Dermis blood vessel endothelial cell (primary cell): ENCODE data around the gene ASTN1. TPM values are rescaled to one million over a fixed set of nuclear protein-coding genes. Genes with fewer than 3 reads are reported as not detected.

Source experiments
- DNase-seq: peaks from one replicate; pipeline ENCODE4 v3.0.0; 2010
- total RNA-seq: library from RNA; depleted of rRNA; stranded (reverse); fragments of >200 nt; gene quantifications from 2 replicates; pipeline ENCODE4 v1.2.3, GENCODE V29; 2014

Gene ASTN1
- total RNA-seq, 1 donor from 2014 or later: not detected

DNA sequence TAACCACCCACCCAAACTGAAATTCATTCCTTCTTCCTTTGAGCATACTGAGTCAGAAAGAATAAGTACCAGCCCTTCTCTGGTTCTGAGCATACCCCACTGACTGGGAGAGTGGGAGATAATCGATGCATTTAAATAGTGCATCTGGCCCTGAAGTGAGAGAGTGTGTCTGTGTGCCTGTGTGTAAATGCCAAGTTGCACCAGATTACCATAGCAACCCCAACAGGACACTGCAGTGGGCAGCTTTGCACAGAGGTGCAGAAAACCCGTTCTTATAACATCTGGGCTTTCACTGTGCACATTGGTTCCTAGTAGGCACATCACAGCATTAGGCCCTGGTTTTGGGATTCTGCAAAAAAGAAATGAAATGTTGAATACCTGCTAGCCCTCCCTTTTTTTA is 2.3 kb downstream of the ASTN1 start:
- no peak for DNase-seq

DNA sequence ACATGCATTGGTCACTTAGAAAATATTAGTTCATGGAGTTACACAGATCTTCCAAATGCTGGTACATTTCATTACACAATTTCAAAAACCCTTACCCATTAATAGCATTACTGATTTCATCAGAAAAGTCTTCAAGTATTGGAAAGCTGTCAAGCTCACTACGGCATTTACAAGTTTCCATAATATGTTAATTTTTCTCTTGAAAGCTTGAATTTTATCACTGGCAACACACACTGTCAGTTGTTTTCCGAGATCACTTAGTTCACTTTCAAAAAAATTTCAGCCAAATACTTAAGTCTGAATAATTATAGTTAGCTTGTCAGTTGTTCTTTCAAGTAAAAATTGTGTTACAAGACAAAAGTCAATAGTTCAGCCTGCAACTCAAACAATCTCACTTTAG is 18.0 kb downstream of the ASTN1 start:
- DNase-seq: no peak

DNA sequence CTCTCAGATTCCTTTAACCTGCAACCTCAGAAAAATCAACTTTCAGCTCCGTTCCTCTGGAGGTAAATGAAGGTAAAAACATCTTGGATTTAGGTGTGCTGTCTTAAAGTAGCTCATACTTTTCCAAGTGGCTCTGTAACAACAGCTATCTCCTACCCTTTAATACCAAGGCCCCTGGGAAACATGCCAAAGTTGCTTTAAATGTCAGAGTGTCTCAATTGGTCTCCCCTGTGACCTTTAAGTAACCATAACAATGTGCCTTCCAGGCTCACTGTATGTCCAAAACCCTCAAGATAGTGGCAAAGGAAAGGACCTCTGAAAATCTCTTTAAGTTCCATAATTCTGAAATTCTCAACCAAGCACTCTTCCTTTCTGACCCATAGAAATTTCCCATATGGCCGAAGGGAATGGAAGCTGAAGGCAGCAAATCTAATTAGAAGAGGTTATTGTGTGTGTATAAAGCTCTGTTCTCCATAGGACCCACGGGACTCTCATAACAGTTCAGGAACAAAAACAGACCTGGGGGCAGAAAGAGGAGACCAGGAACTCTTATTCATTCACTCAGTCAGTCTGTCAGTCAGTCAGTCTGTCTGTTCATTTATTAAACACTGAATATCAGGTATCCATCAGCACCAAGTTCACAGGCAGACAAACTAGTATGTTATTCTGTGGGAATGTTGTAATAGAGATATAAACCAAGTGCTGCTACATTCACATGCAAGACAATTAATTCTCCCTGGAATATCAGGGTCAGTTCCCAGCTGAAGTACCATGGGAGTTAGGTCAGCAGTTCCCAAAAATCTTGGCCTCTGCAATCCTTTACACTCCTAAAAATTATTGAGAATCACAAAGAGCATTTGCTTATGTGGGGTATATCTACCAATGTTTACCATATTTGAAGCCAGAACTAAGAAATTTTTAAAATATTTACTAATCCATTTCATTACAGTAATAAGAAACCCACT is 19.1 kb downstream of the ASTN1 start:
- DNase-seq: no peak

DNA sequence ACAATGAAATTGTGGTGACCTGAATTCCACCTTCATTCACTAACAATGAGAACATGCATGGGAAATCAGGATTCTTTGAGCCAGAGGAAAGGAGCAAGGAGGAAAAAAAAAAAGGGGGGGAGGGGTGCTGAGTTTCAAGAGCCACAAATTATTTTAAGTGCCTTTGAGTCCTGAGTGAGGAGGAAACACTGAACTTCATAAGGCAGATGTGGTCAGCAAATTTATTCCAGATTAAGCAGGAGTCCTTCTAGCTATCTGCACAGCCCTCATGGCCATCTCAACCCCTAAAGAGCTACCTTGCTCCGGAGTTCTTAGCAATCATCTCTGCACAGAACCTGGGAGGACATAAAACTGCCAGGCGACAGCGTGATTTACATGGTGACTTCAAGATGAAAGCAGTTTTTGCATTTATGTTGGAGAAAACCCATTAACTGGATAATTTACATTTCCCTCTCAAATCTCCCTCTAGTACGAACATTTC is 21.7 kb downstream of the ASTN1 start:
- DNase-seq: no peak

DNA sequence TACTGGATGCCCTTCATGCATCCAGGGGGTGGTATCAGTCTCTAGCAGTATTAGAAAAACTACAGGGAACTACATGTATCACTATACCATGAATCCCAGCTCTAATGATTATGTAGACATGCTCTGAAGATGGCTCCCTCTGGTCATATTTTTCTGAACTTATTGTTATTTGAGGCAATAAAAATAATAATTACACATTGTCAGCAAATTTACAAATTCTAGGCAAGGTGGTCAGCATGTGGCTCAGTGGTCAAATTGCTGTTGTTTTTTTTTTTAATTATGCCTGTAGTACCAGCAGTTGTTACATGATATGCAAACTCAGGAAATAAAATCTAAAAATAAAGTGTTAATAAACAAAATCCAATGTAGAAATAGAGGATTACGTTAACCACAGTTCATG is 22.5 kb downstream of the ASTN1 start:
- DNase-seq: no peak

DNA sequence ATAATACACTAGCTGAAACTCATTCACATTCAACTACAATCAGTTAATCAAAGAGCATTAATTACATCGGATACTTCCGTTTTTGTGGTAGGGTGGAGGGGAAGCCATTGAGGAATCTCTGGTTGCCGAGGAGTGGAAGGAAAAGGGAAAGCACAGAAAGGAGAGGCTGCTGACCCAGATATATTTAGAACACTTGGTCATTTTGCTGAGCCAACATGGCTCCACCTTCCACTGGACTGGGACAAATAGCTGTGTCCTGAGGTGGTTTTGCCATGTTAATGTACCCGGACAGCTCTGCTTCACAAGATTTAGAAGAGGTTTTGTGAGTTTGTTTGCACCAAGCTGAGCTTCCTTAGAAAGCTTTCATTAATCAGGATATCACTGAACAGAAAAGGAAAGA is 26.2 kb downstream of the ASTN1 start:
- DNase-seq: no peak

DNA sequence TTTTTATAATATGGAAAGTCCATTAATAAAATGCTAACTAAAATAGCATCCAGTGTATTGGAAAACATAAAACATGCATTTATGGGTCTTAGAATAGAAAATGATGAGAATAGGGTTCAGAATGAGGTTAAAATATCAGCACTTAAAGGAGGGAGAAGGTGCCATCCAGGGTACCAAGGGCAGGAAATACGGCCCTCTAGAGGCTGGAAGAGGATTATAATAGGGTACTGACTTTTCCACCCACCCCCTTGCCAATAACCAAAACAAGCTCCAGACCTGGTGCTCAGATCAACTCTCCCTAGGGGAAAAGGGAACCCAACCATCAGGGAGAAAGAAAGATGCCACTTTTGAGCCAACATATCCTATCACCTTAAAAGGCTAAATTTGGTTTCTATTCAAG is 26.7 kb downstream of the ASTN1 start:
- no peak for DNase-seq

DNA sequence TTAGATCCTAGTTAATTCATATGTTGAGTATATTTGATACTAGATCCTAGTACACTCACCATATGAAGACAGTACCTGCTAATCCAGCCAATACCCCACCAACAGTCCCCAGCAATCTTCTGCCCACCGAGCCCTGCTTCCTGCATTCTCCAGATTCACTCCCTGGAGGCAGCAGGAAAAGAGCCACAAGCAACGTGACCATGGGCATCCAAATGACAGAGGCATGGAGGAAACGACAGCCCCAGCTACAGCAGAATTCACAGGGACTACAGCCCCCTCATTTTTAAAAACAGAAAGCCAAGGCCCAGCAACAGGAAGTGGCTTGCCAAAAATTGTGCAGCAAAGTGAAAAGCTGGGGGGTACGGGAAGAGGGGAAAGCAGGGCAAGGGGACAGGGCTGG is 29.3 kb downstream of the ASTN1 start:
- no peak for DNase-seq

DNA sequence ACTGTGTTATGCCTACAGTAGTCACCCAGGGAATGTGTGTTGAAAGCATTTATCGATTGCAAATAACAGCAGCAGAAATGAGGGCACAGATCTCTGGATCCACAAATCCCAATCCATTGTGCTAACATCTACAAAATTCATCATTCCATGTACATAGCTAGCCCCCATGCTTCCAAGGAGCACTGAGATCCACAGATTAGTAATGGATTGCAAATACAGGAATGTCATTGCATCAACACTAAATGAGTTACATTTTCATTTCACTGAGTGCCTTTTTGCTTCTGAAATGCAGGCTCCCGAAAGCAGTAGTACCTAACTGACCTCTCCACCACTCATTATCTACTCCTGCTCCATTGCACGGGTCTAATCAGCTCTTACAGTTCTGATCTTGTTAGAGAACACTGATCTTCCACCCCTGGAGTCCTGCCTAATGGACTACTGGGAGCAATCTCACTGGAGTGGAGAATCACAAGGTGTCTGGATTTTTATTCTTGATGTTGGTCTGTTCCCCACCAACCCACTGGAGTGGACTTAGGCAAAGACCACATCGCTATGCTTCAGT is 30.5 kb downstream of the ASTN1 start:
- DNase-seq: no peak

DNA sequence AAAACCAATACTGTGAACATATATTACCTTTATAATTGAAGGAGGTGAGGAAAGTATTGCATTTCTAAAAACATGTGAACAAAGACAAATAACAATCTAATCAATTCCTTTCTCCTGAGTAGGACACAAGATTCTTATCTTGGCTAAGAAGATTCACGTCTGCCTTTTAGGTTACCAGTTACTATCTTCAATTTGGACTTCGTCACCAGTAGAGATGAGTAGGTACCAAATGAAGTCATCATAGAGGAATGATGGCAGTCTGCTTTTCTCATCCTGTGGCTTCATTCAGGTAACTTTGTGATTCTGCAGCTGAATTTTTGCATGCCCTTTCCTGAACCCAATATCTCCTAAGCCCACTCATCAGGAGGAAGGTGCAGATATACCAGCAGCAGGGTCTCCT is 32.4 kb downstream of the ASTN1 start:
- DNase-seq: no peak

DNA sequence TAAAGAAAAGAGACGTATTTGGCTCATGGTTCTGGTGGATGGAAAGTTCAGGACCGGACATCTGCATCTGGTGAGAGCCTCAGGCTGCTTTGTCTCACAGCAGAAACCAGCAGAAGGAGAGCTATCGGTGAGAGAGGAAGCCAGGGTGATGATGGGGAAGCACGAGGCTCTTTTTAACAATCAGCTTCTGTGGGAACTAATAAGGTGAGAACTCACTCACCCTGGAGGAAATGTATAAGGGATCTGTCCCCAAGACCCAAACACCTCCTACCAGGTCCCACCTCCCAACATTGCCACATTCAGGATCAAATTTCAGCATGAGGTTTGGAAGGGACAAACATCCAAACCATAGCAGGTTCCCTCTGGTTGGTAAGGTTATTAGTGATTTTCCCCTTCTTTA is 32.8 kb downstream of the ASTN1 start:
- DNase-seq: no peak

DNA sequence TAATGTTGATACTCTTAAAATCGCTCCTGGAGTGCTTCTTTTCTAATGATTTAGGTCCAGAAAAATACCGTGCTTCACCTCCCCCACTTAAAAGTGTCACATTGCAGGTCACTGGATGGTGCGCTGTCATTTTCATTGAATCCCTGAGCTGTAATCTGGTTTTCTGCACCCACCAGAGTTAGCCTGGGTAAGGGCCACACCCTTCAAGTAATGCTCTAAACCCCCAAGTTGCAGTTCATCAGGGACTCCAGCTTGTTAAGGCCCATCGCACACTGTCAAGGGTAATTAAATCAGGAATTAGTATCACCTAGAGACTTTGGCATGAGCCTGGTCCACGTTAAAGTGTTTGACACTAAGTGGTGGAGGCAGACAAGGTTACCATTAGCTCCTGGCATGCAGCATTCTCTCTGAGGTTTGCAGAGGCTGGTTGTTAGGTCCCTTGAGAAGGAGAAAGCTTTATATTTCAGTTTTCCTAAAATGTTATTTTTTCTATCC is 34.0 kb downstream of the ASTN1 start:
- no peak for DNase-seq

DNA sequence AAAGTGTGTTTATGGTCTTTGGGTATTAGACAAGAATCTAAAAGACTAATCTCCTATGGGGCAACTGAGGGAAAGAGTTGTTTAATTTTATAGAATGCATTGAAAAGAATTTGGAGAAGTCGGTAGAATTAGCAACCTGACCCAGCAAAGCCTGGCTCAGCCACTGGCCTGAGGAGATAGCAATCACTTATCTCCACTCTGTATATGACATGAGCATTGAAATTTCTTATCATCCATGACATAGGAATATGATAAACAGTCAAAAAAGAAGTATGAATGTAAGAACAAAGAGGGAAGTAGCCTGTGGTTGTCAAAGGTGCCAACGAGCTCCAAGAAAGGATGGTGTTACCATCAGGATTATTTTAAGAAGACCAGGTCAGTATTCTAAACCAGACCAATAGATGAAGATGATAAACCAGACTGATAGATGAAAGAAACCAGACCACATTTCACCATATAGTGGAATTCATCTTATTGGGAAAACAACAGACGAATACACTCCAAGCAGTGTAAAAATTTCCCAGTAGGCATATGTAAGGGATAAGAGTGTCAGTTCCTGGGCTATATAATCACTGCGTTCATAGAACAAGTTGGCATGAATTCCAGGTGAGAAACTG is 35.7 kb downstream of the ASTN1 start:
- DNase-seq: no peak

DNA sequence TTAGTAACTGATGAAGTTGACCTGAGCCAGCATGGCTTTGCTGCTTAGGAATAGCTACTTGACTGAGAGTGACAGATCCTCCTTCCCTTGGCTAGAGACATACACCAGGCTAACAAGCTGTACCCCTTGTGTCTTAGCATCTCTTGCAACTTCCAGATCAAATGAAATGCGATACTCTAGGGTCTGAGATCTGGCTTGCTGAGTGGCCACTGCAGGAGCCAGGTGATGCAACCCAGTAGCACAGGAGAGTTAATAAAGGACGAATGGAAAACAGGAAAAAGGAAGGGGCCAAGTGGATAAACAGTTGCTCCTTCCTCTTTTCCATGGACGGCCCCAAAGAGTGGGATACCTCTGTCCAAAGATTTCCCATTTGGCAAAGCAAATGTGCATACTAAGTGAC is 38.2 kb downstream of the ASTN1 start:
- DNase-seq: no peak

DNA sequence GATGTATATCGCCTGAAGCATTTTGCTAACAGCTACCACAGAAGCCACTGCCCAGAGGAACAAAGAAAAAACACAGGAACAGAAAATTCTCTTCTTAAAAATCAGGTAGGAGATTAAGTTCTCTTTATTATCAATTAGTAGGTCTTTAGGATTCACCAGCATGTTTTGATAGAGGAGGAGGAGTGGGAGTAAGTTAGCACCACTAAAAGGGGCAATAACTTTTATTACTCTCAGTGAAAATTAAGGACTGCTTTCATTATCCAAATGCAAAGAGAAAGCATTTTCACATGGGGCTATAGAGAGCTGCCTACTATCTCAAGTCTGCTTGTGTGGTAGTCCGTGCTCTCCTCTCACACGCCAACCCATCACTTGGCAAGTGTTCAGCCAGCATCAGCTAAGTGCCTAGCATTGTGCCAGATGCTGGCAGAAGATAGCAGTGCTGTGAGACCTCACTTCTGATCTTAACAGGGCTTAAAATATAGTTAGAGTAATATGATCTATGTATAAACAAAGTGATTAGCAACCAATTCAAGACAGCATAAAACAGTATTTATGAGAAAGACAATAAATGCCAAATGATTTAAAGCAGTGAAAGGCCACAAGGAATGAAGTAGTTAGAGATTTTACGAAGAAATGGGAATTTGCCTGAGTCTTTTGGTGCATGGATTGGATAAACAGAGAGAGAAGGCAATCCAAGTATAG is 39.8 kb downstream of the ASTN1 start:
- DNase-seq: no peak

DNA sequence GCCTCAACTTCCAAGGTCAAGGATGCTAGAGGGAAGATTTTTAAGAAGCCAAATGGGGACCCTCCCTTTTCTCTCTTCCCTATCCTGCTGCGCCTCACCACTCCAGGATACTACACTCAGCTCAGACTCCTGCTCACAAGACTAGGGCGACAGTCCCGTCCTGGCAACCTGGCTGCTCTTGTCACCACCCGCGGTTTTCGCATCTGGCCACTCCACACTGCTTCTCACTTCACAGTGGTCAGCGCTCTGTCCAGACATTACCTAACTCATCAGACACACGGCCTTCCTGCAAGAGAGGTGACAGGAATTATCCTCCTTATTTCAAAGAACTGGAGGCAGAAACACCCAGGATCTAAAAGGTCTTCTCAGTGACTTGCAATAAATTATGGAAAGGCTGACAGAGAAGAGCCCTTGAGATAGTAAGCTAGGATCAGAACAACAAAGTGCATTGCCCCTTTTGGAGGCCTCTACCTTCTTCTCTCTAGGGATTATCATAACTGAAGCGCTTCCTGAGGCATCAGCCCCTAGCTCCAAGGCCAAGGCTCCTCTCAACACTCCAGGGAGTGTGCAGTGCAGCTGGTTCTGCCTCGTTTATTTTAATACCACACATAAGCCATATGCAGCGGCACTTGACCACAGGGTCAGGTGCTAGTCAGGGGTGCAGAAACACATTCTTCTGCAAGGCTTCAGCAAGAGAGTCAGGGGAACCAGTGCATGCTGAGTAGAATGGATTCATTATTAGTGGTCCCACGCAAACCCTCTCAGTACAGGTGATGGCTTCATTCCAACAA is 41.9 kb downstream of the ASTN1 start:
- no peak for DNase-seq

DNA sequence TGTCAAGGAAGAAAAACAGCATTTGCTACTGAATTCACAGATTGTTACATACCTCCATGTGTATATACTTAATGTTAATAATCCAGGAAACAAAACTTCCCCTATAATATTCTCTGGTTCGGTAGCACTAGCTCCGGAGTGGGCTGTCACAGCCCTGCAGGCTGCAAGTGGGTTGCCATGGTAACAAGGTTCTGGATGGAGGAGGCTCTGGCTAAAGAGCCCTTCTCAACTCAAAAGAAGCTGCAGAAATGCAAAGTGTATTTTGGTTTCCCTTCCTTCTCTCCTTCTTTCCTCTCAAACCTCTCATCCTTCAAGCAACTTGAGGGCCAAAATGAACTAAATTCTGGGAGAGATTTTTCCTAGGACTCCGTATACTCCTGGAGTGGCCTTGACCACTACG is 45.2 kb downstream of the ASTN1 start:
- no peak for DNase-seq

DNA sequence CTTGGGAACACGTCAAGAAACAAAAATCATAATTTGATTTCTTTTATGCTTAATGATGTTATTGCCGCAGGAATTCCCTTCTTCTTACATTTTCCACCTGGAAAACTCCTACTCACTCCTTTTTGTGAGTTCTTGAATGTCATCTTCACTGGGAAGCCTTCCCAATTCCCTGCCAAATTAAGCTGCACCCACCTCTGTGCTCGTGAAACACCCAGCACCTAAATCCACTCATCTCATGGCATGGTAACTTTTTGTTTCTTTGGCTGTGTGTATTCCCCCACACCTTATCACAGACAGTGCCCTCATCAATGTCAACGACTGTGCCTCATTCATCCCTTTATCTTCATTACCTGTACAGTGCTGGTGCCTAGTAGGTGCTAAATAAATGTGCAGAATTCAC is 45.6 kb downstream of the ASTN1 start:
- no peak for DNase-seq

DNA sequence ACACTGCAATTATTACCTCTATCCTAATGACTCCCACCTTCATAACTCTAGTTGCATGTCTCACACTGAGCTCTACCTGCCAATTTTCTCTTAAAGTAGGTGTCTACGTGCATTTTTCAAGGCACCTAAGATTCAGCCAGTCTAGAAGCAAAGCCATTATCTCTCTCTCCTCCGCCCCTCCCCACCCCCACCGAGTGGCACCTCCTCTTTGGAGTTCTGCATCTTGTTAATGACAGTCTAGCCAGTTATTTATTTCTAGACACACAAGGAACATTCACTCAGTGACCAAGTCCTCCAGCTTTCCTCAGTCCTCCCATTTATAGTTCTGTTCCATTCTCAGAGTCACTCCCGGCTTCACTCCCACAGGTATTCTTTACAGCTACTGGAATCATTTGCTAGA is 47.6 kb downstream of the ASTN1 start:
- no peak for DNase-seq

DNA sequence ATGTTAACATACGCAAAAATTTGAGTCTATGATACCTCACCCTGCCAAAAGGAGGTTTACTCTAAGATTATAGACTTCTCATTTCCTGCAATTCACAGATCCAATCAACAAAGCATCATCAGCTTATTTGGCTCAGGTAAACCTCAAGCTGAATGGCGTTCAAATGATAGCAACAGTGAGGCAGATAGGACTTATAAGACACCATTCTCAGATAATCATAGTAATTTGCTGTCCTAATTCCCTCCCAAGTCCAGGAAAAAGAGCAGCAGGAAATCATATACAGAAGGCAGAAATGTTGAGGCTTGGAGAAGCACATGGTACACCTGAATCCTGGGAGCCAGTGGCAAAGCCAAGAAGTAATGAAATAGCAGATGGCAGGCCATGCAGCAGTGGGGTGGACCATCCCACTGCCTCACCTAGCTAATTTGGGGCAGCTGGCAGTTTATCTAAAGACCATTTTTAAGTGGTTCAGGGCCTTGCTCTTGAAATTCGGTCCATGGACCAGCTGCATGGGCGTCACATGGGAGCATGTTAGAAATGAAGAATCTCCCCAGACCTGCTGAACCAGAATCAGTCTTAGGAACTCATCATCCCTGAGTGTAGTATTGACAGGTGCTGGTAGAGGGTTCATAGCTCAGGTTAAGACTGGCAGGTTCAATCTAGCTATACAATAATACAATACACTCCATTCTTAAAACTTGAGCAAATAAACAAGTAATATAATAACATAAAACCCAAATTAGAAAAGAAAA is 57.7 kb downstream of the ASTN1 start:
- DNase-seq: no peak

DNA sequence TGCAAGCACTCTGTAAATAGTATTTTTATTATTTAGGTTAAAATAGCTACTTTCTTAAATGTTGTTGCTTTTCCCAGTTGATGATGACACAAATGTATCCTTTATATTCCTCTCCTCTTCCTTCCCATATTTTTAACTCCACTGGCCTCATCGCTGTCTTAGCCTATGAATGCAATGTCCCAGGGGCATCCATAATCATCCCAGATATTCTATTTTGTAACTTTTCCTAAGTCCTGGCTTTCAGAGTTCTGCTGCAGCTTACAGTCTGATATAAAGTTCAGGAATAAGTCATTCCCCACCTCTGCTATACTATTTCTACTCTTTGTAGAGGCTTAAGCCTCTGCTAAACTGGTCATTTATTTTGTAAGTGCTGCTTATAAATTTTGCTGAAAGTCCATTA is 58.3 kb downstream of the ASTN1 start:
- no peak for DNase-seq
